GM19438 (cell line): ENCODE data around the gene ADAD2.

Experiments used
- ATAC-seq: cut with Tn5 transposase; IDR thresholded peaks from one replicate; pipeline ENCODE4 v1.9.1; 2021; ENCODE audit warnings: low read depth; ENCODE audit not compliant: unreplicated experiment

ADAD2 gene

DNA sequence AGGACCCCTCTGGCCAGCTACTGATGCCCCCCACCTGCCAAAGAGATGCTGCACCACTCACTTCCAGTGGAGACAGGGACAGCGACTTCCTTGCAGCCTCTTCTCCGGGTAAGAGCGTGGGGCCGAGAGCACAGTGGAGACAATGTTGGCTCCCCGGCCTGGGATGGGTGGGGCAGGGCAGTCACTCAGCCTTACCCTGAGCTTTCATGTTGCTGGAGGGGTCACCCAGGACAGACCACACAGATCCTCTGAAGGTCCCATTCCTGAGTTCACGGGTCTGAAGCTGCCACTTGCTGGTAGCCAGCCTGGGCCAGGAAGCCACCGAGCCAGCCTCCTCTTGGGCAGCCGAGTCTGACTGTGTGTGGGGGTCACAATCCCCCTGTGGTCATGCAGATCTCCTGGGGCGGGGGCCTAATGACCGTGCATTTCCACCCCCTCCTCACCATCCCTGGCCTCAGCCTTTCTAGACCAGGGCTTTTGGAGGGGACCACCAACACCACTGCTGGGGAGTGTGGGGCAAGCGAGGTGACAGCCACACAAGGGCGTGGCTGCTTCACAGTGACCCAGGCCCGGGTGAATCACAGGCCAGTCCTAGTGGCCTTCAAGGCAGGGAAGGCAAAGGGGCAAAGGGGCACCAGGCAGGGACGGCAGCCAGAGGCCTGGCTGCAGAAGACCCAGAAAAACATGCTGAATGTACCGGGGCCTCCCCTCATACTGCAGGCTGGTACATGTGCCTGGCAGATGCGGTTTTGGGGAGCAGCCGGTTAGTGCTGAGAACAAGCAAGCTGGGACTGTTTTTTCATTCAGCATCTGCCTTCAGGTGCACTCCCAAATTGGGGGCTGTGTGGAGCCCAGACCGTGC lies 14.5 kb upstream of the ADAD2 start:
- no peak for ATAC-seq

DNA sequence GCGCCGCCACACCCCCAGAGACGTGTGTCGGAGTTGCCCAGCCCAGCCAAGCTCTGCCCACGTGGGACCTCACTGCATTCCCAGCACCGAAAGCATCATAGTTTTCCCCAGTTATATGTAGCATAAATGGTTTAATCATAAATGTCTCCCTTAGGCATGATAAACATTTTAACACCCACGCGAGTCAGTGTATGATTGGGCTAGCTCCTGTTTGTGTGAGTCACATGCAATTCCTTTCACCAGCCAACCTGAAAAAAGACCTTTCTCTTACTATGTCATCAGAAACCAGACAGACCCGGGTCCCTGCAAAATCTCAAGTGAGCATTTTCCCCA lies 13.2 kb upstream of the ADAD2 start:
- no peak for ATAC-seq

DNA sequence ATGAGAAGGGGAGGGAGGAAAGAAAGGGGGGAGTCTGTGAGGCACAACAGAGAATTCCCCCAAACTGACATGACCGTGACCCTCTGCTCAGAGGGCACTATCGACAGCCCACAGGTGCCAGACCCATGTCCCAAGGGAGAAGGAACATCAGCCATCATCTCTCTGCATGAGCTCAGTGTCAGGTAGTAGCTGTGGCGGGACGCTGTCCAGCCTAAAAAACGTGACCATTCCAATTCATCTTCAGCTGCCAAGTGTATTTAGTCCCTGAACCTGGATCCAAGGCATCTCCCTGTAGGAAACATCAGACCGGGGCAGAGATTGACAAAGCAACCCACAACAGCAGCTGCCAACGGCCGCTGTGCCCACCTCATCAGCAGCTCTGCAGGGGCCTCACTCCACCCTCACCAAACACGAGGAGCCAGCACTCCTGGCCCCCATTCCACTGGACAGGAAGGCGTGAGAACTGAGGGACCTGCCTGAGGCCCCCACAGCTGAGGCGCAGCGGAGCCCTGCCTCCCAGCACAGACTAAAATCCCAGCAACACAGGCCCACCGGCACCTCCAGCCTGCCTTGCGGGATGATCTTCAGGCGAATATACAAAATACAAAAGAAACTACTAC lies 12.7 kb upstream of the ADAD2 start:
- no peak for ATAC-seq

DNA sequence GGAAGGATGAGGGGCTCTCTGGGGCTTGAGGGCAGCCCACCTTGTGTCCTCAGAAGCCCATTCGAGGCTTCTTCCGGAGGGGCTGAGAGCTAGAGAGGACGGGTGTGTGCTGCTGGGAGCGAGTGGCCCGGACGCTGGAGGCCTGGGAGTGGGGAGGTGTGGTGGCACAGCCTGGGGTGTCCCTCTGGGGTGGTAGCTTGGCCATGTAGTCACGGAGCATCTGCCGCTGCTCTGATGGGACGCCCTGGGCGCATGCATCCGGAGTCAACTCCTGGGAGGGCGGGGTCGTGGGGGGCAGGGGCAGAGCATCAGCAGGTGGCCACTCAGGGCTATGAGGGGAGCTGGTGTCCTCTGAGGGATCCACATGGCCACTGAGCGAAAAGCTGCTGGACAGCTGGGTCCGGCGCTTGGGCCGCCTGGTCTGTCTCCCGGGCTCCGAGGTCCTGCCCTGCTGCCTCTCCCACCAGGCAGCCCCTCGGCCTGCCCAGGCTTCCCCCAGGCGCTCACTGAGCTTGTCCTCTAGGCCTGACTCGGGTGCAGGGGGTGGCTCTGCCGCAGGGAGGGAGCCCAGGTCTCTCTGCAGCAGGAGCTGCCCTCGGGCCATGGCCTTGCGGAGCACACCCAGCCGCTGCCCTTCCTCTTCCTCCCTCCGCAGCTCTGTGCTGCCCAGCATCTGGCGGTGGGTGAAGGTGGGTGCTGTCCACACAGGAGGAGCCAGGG lies 11.9 kb upstream of the ADAD2 start:
- ATAC-seq: no peak

DNA sequence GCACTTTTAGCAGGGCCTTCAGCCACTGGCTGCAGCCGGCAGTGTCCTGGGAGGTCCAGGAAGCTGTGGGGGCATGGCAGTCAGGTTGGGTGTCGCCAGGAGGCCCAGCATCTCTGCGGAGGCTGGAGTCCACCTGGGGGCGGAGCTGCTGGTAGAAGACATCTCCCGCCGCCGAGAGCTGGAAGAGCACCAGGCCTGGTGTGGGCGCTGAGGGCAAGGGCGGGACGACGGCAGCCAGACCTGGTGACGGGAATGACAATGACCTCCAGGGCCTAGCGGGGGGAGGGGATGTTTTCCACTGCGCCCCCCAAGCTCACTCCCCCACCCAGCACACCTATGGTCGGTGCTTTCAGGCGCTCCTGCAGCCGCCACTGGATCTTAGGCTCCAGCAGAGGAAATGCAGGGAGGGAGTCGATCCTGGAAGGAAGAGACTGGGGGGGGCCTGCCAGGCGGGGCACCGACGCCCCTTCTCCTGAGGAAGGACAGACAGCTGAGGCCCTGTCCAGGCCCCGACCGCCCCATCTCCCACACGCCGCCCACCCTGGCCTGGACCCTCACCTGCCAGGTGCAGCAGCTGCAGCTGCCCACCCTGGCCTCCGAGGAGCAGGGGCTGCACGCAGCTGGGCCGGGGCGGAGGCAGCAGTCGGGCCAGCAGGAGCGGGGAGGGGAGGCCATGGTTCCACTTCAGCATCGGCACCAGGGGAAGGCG lies 11.2 kb upstream of the ADAD2 start:
- no peak for ATAC-seq

DNA sequence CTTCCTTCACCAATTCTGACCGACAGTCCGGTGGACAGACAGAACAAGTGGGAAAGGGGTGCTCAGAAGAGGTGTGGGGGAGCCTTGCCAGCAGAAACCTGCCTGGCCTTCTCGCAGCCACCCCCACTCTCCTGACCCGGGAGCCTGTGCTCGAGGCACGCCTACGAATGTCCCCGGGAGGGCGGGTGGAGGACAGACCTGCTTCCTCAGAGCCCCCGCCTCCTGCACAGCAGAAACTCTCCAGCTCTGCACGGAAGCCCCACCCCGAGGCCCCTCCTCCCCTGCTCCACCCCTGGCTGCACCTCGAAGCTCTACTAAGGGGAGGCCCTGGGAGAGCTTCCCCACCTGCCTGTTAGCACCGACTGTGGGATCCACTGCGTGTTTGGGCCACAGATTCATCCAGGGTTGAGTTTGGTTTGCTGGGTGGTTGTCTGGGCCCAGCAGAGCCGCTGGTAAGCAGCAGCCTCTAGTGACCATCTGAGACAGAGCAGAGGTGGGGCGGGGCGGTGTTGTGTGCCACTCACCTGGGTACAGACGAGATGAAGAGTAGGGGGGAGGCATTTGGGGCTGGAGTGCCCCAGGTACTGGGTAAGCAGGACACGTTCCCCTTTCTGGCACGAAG lies 10.3 kb upstream of the ADAD2 start:
- ATAC-seq: no peak

DNA sequence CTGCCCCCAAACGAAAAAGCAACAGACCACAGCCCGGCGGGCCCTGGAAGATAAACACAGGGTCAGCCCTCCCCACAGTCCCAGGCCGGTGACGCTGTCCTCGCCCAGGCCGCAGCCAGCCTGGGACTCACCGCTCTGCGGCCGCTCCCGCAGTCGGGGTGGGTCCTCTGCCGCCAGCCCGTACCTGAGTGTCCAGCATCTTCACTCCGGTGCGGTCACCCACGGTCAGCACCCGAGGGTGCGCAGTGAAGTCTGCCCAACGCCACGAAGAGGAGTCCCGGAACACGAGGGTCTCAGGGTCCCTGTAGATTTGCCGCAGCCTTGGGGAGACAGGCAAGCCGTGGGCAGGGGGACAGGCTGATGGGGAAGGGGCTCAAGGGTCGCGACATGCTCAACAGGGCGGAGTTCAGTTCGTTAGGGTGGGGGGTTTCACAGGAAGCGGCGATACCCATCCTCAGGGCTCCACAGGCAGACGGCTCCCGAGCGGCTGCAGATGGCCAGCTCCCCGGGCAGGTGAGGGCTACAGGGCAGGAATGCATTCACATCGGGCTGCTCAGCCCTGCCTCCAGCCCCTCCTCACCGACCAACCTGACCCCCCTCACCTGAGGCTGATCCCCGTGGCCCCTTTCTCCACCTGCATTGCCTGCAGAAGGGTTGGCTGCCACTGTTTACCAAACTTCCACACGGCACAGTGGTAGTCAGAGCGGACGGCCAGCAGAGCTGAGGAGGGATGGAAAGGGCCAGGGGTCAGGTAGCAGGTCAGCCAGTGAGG lies 9.6 kb upstream of the ADAD2 start:
- no peak for ATAC-seq

DNA sequence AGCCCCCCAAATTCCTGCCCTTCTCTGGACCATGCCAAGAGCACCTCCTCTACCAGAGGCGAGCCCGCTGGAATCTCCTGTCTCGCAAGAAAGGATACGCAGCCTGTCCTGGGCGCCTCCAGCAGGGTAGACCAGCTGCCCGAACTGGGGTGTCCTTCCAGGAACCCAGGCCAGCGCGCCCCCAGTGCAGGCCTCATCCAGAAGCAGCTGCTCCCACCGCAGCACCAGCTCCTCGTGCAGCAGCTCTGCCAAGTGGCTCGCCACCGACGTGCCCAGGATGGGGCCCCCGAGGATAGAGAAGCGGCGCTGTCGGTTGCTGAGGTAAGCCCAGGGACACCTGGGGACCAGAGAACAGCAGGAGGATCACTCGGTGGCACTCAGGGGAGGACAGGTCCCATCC lies 8.9 kb upstream of the ADAD2 start:
- ATAC-seq: no peak

DNA sequence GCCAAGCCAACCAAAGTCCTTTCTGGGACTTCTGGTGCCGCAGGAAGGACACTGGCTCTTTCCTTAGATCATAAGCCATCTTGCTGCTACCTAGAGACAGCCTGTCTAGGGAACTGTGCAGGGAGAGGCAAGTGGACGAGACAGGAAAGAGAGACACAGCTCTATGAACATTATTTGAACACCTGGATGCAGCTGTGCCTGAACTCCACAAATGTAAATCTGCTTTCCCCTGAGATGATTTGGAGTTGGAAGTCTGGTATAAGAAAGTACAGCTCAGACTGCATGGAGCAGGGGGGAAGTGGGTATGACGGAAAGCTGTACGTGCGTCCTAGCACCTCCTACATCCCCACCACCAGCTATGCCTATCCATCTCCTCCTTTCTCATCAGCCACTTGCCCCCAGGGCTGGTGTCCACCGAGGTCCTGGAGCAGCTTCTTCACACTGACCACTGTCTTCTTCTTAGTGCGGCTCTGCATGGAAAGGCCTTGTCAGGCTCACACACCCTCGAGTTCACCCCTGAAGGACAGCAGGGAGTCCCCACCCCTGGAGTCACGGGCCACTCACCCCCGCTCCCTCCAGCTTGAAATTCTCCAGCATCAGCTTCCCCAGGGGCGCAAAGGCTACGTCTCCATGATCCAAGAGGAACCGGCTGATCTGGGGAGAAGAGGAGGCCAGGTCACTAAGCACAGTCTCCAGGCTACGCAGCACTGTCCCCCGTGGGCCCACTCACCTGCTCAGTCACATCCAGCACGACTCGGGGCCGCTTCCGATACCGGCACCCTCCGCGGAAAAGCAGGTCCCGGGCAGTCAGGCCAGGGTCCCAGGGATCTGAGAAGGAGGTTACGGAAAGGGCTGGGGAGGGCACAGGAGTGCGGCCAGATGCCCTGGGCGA lies 8.0 kb upstream of the ADAD2 start:
- ATAC-seq: no peak

DNA sequence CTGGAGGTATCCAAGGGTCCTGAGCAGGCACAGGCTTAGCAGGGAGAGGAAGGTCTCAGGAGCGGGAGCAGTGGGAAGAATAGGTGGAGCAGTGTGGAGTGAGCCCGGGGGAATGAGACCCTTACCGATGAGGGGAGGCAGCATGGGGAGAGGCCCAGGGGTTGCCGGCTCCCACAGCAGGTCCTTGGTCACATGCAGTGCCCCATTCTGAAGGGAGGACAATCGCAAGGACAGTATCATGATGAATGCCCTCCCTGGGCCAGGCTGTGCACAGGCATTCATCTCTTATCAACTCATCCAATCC lies 7.4 kb upstream of the ADAD2 start:
- ATAC-seq: no peak

DNA sequence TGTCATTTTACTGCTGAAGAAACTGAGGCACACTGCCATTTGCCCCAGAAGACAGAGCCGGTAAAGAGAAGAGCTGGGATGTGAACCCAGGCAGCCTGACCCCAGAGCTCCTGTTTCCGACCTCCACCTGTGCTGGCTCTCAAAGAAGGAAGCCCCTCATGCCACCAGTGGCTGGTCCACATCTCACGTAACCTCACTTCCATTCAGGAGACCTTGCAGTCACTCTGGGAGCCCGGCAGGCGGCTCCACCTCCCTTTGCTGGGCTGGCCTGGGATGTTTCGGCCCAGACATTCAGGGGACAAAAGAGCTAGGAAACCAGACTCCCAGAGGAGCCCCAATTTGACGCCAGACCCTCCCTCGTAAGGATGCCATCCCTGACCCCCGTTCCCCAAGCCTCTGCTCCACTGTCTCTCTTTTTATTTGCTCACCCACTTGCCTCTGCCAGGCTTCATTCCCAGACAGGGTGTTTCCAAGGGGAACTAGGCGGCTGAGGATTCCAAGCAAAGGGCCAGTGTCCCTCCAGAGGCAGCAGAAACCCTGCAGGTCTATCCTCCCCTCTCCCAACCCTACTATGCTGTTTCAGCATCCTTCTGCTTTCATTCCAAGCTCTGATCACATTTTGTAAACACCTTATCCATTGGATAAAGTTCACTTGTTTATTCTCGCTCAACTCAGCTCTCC lies 6.9 kb upstream of the ADAD2 start:
- no peak for ATAC-seq

DNA sequence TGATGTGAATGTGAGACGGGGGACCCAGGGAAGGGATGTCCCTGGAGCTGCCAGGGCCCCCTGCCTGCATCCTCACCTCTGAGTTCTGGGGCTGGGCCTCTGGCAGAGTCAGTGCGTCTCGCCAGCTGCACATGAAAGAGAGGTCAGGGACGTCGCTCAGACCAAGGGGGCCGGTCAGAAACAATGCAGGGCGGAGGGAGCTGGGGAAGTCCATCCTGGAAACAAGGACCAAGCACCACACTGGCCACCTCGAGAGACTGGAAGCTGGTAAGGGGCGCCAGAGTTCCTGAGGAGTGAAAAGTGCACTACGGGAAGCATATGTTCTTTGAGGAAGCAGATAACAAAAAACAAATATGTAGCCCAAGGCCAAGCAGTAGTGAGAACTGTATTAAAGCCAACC lies 6.2 kb upstream of the ADAD2 start:
- no peak for ATAC-seq

DNA sequence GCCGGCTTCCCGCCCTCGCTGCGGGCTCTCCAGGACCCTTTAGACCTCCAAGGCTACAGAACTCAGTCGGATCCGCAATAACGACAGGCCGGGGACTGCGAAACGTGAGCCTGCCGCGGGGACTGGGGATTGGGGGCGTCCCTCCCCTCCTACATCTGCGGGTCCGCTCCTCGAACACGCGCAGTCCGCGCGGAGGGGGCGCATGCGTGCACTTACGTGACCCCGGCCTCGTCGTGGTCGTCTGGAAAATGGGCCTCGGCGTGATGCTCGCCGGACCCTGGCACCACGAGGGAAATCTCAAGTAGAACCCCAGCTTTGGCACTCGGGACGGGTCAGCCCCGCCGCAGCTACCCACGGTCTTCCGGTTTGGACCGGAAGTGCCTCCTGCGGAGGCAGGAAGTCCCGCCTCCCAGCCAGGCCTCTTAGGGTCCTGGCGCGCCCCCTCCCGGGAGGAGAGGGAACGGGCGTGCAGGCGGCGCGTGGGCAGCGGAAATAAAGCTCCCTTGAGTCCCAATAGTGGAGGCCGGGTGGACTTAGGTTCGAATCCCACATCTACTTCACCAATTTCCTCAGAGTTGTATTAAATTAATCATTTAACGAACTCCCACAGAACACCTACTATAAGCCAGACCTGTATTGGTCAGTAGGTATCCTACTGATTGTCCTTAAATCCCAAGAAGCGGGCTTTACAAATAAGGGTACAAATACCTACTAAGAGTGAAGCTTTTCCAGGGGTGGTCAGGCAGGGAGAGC lies 4.1 kb upstream of the ADAD2 start, which contains the start of gene TAF1C:
Gene TAF1C, minus strand, starts transcription at position 373 of the 753 bp plus-strand sequence. CDS start 2,069 bp downstream, outside the sequence.
- peak; percentile 94 for ATAC-seq

DNA sequence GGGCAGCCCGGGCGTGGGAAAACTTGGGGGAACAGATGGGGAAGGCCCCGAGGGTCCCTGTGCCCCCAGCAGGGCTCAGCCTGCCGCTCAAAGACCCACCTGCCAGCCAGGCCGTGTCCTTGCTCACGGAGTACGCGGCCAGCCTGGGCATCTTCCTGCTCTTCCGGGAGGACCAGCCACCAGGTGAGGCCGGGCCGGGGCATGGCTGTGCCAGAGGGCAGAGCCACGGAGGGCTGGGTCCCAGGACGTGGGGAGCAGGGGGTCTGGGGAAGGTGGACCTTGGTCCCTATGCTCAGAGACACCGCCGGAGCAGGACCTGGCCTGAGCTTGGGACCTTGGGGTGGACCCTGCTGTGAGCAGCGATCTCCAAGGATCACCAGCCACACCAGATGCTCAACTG lies 509 bp downstream of the ADAD2 start:
- no peak for ATAC-seq

DNA sequence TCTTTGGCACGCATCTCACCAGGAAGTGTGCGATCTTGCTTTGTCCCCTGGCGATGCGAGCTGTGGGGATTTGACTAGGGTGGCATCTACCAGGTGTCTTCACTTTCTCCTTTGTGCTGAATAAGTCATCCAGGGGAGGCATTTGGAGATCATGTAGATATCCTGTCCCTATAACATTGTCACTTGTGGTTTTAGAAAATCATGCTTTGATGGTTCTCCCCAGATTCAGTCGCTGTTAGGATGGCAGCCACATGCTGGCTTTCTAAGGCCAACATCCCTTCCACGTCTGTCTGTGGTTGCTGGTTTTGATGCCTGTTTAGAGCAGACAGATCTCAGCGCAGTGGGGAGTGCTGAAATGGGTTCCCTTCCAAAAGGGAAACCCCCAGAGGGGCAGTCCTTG lies 2.5 kb downstream of the ADAD2 start:
- no peak for ATAC-seq

DNA sequence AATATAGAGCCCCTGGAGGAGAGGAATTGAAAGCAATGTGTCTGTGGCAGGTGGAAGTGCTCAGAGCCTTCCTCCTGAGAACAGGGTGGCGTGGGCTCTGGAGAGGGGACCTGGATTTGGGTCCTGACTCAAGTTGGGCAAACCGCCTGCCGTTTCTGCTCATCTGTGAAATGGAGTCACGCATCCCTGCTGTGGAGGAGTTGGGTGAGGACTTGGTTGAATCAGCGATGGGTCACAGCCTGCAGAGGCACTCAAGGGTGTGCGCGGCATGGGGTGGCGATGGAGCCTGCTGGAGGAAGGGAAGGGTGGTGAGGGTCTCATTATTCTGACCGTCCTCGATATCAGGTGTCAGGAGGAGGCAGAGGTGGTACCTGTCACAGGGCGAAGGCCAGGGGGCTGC lies 3.1 kb downstream of the ADAD2 start:
- no peak for ATAC-seq

DNA sequence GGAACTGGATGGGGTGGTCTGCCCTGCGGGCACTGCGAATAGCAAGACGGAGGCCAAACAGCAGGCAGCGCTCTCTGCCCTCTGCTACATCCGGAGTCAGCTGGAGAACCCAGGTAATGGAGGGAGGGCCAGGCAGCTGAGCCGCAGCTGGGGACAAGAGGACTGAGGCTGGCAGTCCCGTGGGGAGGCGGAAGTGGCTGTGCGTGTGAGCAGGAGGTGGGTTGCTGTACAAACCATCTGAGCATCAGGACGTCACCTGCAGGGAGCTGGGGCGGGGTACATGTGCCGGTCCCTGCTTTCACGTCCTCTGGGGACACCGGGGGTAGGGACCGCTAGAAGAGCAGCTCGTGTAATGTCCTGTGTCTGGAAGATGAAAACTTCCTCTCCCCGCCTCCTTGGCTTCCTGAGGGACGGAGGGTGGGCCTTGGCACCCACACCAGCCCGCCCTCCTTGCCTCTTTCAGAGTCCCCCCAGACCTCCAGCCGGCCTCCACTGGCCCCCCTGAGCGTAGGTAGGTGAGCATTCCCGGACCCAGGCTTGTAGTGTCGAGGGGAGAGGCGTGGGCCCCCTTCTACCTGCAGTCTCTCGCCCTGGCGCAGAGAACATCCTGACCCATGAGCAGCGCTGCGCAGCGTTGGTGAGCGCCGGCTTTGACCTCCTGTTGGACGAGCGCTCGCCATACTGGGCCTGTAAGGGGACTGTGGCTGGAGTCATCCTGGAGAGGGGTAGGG lies 3.7 kb downstream of the ADAD2 start:
- peak; percentile 89 for ATAC-seq
